Stomach (tissue), 4 donors: ENCODE measurements around the gene TGM3.

ENCODE experiments used
- CTCF ChIP-seq, 7 experiments: fragments of 450-650 bp in 4 of 7; fragments of 200-600 bp in 3 of 7; sonication (generic) in 3 of 7; IDR thresholded peaks; one replicate each; pipeline ENCODE4 v1.5.1; 2016 to 2019; ENCODE audit warnings: antibody characterized with exemption in 7 of 7, control low read depth in 2 of 7, mild to moderate bottlenecking in 1 of 7
- EP300 ChIP-seq: sonication (generic); formaldehyde crosslinking; IDR thresholded peaks from one replicate; pipeline ENCODE4 v1.6.1; 2017; ENCODE audit warnings: antibody characterized with exemption
- POLR2A ChIP-seq, 4 donors: fragments of 450-650 bp; IDR thresholded peaks; one replicate each; pipeline ENCODE4 v1.6.1; 2016; ENCODE audit warnings: antibody characterized with exemption in 4 of 4, control low read depth in 2 of 4, mild to moderate bottlenecking in 1 of 4, moderate library complexity in 1 of 4
- POLR2AphosphoS5 ChIP-seq, 3 donors: sonication (generic); formaldehyde crosslinking; IDR thresholded peaks; one replicate each; pipeline ENCODE4 v1.6.1; 2016; ENCODE audit warnings: antibody characterized with exemption in 3 of 3

GRCh38 chr20:2385496-2385895 lies 89.7 kb downstream of the TGM3 start:
- TF ChIP-seq EP300 (no peak), POLR2A (IDR thresholded peaks at IDR 0.05) (no peak), CTCF (IDR thresholded peaks at IDR 0.05) (no peak), POLR2AphosphoS5 (IDR thresholded peaks at IDR 0.05) (no peak)
